ENCODE data around the gene MLLT11. TPM values are rescaled to one million over a fixed set of nuclear protein-coding genes. Genes with fewer than 3 reads are reported as not detected.
A peak's percentile ranks its signal among the peaks of the same experiment; 100 is the strongest.
"Not testable (repeated sequence)": the region's sequence is repeated elsewhere in the genome, so short reads cannot be mapped to it uniquely, and the experiment has no call there.

Gene MLLT11
- total RNA-seq, 1 donor from 2014 or later: 4.9 TPM

DNA sequence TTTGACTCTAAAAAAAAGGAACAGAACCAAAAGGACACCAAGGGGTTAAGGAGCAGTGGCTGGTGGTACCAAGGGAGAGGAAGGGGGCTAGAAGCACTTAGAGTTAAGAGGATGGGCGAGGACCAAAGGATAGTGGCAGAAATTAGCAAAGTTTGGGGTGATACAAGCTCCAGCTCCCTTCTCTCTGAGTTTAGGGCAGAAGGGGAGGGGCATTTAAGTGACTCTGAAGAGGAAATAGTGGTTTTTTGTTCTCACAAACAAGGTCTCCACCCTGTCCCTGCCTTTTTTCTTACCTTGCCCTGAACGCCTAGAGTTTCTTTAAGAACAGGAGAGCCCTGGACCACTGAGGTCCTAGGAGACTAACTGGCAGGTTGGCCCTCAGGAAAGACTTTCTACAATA is 4.0 kb upstream of the MLLT11 start:
- no peak for DNase-seq (ENCODE audit: low read depth, low spot score)

DNA sequence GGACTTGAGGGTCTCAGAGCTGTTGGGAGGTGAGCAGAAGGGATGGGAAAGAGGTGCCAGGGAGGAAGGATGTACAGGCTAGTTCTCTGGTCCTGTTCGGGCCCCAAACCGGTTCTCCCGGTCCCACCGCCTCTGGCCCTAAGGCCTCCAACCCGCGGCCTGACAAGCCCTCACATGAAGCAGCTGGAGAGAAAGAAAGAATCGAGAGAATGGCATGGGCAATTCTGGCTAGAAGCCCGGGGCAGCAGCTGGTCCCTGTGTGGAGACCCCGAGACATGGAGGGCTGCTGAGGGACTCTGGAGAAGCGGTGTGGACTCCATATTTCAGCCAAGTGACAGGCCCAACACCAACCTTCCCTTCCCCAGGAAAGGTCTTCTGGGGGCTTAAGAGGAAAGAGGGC is 1.5 kb upstream of the MLLT11 start:
- no peak for DNase-seq (ENCODE audit: low read depth, low spot score)

DNA sequence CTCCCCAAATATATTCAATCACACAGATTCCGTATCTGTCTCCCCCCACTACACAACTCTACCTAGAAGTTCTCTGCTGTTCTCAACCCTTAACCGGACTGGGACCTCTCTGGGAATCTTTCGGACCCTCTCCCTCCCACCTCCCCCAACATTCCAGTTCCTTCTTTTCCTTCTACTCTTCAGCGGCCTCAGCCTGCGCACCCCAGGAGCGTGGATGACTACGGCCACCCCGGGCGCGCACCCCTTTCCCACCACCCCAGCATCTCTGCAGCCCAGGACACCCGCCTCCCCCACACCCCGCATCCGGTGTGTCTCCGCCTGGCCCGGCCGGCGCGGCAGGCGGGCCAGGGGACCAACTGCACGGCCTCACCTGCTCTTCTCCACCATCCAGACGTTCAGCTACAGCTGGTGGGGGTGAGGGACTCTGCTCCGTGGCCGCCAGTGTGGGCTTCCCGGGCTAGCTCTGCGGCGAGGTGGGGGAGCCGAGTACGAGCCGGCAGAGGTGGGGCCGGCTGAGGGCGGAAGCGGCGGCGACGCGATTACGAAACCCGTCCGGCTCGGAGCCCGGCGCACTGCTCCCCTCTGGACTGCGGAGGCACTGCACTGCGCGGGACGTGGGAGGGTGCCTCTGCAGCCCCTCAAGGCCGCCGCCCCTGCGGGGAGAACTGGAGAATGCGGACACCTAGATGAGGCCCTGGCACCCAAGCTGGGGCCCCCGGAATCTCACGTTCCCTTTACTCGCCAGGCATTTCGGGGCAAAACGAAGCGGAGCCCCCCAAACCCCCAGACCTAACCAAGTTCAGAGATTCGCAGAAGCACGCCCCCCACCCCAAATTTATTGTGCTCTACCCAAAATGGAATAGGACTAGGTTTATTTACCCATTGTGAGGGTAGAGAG is 839 bp upstream of the MLLT11 start, which contains the start of gene CDC42SE1:
TSS of gene CDC42SE1 (minus strand) at position 514 of the 898 bp plus-strand sequence. CDS start 3,892 bp downstream, outside the sequence.
- DNase-seq (ENCODE audit: low read depth, low spot score): no peak

DNA sequence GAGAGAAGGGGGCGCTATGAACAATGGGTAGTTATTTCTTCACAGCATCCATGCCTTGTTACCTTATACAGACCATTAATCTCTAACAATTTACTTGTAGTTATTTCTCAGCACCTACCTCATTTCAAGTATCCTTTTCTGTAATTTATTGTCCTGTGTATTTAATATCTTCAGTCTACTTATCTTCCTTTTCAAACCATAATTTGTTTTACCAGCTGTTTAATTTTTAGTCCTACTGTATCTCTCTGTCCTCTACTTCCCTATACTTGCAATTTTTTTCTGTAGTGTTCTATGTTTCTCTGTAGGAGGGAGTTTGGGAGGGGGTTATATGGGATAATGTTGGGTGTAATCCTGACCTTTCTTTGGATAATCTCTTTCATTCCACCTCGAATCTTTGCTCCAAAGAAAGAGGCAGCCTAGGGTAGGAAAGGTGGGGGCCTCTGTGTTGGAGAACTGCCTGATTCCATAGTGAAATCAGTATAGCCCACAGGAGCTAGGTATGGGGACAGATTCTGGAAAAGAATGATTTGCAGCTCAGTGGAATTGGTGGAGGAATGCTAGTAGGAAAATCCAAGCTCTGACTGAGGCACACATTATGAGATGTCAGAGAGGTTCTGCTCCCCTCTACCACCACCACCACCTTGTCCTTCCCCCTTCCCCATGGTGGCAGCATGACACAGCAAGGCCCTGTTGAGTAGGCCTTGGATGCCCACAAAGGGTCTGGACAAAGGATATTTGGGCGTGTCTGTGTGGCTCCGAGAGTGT is 642 bp downstream of the MLLT11 start:
- DNase-seq (ENCODE audit: low read depth, low spot score): no peak

DNA sequence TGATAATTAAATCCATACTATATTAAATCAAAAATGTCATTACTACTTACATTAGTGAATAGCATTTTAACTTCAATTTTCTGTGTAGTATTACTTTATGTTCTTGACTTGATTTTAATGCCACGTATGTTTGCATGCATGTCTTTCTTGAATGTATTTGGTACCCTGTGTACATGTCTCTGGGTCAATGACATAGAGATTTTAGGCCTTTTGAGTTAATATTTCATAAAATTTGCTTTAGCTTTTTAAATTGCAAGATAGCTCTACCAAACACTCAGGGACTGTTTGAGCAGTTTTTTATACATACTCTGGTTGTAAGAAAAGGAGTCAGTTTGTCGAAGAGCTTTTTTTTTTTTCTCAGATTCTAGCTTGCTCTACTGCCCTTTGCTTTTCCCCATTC is 1.5 kb downstream of the MLLT11 start:
- no peak for DNase-seq (ENCODE audit: low read depth, low spot score)

DNA sequence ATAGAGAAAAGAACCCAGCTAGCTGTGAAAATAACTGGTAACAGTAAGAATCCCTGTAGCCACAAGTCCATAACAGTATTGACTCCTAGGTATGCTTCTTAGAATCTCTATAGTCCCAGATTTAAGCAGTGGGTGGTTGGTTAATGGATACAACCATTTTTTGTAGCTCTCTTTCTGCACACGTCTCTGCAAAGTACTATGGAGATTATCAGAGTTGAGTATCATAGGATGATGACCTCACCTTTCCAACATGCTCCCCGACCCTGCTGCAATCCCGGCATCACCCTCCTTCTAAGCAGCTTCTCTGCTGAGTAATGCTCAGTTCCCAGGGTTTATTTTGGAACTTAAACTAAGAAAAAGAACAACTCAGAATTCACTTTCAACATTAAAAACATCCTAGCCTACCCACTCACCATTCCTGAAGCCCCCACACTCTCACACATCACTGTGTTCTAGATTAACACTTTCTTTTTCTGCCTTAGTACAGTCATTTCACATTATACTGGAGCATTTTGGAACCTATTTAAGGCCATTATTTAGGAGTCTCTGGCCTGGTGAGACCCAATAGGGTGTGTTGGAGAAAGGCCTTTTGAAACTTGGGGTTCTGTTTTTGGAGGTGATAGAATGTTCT is 2.7 kb downstream of the MLLT11 start:
- no peak for DNase-seq (ENCODE audit: low read depth, low spot score)

DNA sequence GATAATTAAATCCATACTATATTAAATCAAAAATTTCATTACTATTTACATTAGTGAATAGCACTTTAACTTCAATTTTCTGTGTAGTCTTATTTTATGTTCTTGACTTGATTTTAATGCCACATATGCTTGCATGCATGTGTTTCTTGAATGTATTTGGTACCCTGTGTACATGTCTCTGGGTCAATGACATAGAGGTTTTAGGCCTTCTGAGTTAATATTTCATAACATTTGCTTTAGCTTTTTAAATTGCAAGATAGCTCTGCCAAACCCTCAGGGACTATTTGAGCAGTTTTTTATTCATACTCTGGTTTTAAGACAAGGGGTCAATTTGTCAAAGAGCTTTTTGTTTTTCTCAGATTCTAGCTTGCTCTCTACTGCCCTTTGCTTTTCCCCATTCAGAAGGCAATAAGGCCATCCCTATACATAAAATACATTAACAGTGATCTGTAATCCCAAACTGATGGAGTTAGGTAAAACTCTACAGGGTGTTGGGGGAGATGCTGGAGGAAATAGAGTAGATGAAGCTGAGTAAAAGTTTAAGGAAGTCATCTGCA is 5.0 kb downstream of the MLLT11 start:
- DNase-seq (ENCODE audit: low read depth, low spot score): no peak

DNA sequence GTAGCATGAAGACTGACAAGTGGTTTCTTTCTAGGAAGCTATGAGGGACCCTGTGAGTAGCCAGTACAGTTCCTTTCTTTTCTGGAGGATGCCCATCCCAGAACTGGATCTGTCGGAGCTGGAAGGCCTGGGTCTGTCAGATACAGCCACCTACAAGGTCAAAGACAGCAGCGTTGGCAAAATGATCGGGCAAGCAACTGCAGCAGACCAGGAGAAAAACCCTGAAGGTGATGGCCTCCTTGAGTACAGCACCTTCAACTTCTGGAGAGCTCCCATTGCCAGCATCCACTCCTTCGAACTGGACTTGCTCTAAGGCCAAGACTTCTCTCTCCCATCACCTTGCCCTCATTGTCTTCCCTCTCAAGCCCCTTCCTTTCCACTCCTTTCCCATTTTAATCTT is 7.0 kb downstream of the MLLT11 start:
- DNase-seq (ENCODE audit: low read depth, low spot score): no peak

DNA sequence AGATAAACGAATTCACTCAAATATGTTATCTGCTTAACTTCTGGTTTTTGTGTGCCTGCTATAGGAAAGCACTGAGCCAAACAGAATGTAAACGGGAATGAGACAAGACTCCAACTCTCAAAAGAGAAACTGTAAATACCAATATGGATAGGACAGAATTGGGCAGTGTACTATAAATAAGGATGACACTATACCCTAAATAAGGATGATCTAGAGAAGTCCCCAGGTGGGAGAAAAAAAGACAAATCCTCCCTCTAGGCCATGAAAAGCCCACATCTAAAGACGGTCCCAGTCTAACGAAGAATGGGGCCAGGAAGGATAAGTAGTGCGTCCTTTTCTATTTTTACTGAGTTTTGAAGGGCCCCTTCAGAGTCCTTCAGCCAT is 8.9 kb downstream of the MLLT11 start:
- no peak for DNase-seq (ENCODE audit: low read depth, low spot score)

DNA sequence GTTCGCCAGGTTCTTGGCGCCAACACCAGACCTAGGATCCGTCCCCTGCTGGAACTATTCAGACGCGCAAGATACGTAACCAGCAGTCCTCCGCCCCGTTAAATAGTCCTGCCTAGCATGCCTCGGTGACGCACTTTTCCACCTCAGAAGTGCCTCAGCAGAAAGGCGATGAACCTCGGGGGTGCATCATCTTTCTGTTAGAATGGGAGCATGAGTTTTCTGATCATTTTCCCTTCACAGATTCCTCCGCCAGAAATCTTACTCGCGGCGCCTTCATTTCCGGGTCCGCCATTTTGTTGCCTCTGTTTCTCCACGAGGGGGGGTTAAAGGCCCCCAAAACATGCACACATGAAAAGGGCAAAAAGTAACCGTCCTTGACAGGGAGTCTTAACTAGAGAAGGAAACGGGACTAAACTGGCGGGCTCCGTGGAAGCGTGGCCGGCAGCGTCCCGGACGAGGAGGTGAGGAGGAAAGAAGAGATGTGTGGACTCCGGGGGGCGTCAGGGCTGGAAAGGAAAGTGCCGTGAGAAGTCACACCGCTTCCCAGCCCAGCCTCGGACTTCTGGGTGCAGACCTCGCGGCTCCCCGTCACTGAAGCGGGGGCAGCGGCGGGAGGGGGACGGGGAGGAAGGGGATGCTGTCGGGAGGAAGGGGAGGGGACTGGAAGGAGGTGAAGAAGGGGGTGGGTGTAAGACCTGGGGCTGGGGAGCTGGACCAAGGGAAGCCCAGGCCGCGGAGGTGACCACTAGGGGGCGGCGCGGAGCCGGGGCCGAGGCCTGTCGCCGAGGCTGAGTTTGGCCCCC is 10.5 kb downstream of the MLLT11 start, which contains the start of gene GABPB2:
TSS of gene GABPB2 (plus strand) at position 288 of the 803 bp plus-strand sequence. CDS start 17,429 bp downstream, outside the sequence.
- peak; percentile 91 for DNase-seq (ENCODE audit: low read depth, low spot score)

DNA sequence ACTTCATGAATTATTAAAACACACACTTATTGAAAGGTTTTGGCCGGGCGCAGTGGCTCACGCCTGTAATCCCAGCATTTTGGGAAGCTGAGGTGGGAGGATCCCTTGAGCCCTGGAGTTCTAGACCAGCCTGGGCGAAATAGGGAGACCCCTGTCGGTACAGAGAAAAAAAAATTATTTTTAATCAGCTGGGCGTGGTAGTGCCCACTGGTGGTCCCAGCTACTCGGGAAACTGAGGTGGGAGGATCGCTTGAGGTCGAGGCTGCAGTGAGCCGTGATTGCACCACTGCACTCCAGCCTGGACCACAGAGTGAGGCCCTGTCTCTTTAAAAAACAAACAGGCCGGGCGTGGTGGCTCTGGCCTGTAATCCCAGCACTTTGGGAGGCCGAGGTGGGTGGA is 12.0 kb downstream of the MLLT11 start:
- no peak for DNase-seq (ENCODE audit: low read depth, low spot score)

DNA sequence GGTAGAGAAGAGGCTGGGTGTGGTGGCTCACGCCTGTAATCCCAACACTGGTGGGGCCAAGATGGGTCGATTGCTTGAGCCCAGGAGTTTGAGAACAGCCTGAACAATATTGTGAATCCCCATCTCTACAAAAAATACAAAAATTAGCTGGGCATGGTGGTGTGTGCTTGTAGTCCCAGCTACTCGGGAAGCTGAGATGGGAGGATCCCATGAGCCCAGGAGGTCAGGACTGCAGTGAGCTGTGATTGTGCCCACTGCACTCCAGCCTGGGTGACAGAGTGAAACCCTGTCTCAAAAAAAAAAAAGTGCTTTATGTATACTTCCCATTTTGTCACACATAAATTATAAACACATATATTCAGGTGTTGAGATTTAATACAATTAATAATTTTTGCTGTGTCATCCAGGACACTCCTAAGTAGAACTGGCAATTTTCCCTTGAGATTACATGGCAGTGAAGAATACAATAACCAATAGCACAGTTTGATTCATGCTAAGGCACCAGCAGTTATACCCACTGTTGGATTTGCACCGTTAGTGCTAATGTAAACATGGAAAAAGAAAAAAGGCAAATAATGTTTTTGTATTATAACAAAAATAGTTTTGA is 25.9 kb downstream of the MLLT11 start:
- DNase-seq (ENCODE audit: low read depth, low spot score): no peak

DNA sequence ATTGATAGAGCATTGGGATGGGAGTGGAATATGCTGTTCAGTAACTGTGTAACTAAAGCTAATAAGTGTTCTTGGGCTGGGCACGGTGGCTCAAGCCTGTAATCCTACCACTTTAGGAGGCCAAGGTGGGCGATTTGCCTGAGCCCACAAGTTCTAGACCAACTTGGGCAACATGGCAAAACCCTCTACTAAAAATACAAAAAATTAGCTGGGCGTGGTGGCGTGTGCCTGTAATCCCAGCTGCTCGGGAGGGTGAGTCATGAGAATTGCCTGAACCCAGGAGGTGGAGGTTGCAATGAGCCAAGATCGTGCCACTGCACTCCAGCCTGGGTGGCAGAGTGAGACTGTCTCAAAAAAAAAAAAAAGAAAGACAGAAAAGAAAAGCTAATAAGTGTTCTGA is 37.2 kb downstream of the MLLT11 start:
- DNase-seq (ENCODE audit: low read depth, low spot score): not testable (repeated sequence)

DNA sequence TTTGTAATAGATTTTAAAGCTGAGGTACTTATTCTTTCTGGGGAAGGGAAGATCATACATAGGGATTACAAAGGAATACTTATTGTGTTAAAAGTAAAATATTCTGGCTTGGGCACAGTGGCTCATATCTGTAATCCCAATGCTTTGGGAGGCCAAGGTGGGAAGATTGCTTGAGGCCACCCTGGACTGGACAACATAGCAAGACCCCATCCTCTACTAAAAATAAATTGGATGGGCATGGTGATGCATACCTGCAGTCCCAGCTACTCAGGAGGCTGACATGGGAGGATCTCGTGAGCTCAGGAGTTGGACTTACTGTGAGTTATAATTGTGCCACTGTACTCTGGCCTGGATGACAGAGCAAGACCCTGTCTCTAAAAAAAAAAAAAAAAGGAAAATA is 37.9 kb downstream of the MLLT11 start:
- DNase-seq (ENCODE audit: low read depth, low spot score): no peak

DNA sequence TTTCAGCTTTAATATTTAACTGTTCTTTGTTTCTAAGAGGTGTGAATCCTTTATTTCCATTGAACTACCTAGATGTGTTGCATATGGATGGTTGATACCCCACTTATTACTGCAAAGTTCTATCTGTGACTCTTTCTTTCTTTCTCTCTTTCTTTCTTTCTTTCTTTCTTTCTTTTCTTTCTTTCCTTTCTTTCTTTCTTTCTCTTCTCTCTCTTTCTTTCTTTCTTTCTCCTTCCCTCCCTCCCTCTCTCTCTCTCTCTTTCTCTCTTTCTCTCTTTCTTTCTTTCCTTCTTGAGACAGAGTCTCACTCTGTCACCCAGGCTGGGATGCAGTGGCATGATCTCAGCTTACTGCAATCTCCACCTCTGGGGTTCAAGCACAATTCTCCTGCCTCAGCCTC is 44.4 kb downstream of the MLLT11 start:
- no peak for DNase-seq (ENCODE audit: low read depth, low spot score)

DNA sequence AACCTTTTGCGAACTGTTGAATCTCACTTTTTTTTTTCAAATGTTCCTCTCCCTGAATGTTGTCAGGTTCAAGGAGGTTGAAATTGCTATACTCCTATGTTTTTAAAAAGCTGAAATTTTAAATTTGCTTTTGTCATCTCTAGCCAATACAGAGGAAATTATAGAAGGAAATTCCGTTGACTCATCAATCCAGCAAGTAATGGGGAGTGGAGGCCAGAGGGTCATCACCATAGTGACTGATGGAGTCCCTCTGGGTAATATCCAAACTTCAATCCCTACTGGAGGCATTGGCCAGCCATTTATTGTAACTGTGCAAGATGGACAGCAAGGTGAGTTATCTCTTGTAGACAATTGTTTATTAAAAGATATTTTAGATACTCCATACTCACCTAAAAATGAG is 46.7 kb downstream of the MLLT11 start:
- DNase-seq (ENCODE audit: low read depth, low spot score): peak; percentile 47

DNA sequence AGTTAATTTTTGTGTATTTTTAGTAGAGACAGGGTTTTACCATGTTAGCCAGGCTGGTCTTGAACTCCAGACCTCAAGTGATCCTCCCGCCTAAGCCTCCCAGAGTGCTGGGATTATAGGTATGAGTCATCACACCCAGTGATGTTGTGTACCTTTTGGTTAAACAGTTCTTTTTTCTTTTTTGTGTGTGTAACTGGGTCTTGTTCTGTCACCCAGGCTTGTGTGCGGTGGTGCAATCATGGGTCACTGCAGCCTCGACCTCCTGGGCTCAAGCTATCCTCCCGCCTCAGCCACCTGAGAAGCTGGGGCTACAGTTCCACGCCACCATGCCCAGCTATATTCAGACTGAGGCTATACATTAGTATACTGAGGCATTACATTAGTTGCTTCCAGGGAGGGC is 48.1 kb downstream of the MLLT11 start:
- no peak for DNase-seq (ENCODE audit: low read depth, low spot score)

DNA sequence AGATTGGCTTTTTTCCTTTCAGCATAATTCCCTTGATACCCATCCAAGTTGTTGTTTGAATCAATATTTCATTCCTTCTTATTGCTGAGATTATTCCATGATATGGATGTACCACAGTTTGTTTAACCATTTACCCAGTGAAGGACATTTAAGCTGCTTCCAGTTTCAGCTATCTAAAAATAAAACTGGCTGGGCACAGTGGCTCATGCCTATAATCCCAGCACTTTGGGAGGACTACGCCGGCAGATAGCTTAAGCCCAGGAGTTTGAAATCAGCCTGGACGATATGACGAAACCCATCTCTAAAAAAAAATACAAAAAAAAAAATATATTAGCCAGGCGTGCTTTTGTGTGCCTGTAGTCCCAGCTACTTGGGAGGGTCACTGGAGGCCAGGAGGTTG is 53.7 kb downstream of the MLLT11 start:
- DNase-seq (ENCODE audit: low read depth, low spot score): no peak
